HG02840 (cell line): ENCODE measurements around the gene KIF5C.
A peak's percentile ranks its signal among the peaks of the same experiment; 100 is the strongest.

Experiments
- ATAC-seq: cut with Tn5 transposase; IDR thresholded peaks from one replicate; pipeline ENCODE4 v1.9.1; 2021; ENCODE audit warnings: mild to moderate bottlenecking, moderate library complexity, moderate number of reproducible peaks; ENCODE audit not compliant: unreplicated experiment, low FRiP score

KIF5C gene

GRCh38 chr2:148922776-148923475, 47.9 kb downstream of the KIF5C start:
- no peak for ATAC-seq

GRCh38 chr2:148924514-148925178, 49.6 kb downstream of the KIF5C start:
- ATAC-seq, result no peak

DNA sequence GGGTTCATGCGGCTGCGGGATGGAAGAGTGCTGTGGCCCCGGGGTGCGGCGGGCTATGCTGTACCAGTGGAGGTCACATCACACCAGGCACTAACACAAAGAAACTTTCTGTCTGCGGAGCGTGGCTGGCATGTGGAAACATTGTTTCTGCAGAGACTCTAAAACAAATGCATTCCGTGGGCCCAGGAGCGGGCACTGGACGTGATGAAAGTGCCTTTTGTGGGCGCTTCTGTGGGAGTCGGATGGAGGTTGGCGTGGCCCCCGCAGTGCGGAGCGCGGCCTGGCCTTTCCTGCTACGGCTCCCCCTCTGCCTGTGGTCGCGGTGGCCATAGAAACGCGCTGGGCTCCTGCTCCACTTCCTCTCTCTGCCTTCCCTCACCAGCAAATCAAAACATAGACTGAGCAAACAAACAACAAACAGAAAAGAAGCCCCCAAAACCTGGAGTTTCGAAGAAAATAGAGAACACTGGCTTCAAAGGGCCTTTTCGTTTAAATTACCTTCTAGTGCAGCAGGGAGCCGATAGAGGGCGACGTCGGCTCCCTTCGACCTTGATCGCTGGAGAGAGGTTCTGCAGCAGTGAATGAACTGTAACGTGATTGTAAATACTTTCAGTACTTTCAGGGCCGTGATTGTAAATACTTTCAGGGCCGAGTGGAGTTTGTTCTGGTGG, 51.4 kb downstream of the KIF5C start:
- peak; percentile 80 for ATAC-seq

GRCh38 chr2:148926981-148927401, 52.0 kb downstream of the KIF5C start:
- peak; percentile 40 for ATAC-seq

DNA sequence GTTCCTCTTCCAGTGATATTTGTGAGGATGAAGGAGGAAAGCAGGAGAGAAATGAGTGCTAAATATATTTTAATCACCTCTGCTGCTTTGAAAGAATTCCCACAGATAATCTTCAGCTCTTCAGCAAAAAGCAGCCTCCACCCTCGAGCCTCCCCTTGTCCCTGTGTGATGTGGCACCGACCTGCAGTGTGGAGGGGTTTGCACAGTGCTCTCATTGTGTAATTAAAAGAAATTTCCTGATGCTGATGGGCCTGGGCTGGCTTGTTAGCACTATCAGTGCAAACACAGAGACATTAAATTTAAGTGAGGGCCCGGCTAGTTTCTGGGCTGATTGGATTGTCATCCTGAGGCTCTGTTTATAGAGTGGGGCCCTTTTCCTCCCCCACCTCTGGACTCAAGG, 53.4 kb downstream of the KIF5C start:
- no peak for ATAC-seq

DNA sequence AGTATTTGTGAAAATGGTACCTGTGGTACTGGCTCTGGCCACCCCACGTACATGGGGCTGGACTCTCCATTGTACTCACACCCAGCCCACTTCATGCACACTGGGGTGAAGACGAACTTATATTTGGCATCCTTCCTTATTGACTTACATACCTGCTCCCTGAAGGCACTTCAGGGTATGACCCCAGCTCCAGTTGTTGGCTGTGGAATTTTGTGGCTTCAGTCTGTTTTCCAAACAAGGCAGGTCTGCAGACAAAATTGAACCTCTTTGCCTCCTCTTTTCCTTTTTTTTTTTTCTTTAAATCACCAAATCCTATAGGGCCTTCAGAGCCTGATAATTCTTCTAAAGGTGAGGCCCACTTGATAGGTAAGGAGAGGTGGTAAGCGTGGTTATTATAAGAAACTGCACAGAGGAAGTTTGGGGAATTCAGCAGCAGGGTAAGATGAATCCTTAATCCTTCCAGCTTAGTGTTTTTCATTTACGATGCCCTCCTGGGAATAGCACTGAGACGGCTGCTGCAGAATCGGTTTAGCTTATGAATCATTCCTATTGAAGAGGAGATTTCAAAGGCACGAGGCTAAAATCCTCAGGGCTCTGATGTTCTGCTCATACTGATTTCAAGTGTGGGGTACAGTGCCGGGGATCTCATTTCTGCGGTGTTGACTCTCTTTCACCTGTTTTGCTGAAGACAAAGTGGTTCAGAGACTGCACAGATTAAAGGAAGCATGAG, 55.2 kb downstream of the KIF5C start:
- no peak for ATAC-seq

- no peak for ATAC-seq
These were observed 57.5 kb downstream of the KIF5C start for GRCh38 chr2:148932536-148932935.

DNA sequence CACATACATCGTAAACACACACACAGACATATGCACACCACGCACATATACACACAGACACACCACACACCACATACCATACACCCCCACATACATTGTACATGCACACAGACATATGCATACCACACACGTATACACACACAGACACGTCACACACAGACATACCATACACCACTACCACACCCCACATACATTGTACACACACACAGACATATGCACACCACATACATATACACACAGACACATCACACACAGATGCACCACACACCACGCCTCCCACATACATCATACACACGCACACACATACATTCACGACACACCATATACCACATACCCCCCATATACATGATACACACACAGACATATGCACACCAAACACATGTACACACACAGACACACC, 58.4 kb downstream of the KIF5C start:
- no peak for ATAC-seq

DNA sequence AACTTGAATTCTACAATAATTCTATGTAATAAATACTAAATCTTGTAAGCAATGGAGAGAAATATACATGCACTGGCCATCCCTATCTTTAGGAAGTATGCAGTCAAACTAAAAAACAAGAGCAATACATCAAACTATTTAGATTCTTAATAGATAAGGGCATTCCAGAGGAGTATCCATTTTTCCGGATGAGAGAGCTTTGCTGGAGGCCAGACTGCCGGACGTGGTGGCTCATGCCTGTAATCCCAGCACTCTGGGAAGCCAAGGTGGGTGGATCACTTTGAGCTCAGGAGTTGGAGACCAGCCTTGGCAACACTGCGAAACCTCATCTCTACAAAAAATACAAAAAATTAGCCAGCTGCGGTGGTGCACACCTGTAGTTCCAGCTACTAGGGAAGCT, 60.8 kb downstream of the KIF5C start:
- ATAC-seq, result no peak

DNA sequence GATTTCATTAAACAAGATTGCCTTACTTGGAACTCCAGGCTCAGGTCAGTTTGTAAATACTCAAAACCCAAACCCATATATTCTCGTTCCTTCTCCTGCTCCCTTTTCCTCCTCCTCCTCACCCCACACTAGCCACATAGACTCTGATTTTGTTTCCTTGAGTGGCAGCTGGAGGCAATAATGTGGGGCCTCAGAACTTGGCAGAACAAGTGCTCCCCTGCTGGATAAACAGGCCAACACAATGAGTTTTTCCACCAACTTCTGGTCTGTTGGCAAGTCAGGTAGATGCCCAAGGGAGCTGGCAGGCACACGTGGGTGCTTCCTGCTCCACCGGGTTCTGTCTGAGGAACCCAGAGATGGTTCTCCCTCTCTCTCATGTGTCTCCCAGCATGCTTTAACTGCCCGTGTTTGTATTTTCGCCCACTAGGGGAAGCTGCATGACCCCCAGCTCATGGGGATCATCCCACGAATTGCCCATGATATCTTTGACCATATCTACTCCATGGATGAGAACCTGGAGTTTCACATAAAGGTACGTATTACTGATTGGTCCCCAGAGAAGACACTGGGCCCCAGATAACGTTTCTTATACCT, 61.9 kb downstream of the KIF5C start:
- no peak for ATAC-seq

DNA sequence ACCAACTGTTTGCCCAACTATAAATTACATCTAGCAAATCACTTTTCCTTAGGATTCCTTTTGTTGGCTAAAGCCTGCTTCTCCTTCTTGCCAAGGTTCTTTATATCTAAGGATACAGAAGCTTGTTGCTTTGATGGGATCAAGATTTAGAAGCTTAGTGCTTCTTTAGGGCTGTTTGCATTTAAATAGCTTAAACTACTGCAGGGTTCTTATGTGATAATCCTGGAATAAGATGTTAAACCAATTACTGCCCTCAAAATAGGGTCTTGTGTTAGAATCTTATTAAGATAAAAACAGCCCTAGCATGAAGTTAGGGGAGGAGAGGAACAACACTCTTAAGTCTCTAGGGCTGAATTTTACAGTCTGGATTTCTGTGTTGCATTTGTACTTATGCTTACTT, 64.2 kb downstream of the KIF5C start:
- no peak for ATAC-seq

DNA sequence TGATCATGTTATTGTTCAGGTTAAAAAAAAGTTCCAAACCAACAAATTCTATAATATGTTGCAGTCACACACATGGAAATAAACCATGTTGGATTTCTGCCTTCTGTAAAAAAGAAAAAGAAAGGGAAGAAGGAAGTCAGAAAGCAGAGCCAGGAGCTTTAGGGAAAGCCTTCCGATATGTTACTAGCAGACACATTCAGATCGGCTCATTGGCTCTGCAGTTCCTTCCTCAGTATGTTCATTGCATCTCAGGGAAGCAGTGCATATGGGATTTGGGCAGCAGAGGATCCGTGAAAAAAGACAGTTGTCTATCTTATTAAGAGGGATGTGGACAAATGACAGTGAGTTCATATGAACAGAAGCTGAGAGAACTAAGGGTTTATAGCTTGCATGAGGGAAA, 68.1 kb downstream of the KIF5C start:
- no peak for ATAC-seq

DNA sequence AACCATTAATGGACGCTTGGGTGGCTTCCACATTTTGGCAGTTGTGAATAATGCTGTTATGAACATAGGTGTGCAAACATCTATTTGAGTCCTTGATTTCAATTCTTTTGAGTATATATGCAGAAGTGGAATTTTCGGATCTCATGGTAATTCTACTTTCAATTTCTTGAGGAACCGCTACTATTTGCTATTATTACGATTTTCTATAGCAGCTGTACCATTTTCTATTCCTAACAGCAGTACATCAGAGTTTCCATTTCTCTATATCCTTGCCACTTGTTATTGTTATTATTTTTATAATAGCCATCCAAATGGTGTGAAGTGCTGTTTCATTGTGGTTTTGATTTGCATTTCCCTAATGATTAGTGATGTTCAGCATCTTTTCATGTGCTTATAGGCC, 69.5 kb downstream of the KIF5C start:
- ATAC-seq, result no peak

- ATAC-seq, result no peak
These were observed 72.3 kb downstream of the KIF5C start for GRCh38 chr2:148947299-148947698.

DNA sequence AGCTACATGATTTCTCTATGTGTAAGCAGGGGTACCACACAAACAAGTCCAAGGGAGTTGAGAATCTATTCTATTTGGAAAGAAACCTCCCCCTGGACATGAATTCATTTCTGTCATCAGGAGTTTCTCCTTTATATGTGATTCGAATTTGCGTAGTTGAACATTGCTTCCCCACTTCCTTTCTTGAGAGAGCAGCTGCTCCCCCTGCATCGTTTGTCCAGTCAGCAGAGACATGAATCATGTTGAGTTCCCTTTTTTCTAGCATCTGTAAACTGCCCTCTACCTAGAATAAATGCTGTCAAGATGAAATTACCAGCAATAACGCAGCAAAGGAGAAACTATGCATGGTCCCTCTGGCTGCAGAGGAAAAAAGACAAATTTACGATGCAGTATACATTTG, 73.8 kb downstream of the KIF5C start:
- no peak for ATAC-seq

DNA sequence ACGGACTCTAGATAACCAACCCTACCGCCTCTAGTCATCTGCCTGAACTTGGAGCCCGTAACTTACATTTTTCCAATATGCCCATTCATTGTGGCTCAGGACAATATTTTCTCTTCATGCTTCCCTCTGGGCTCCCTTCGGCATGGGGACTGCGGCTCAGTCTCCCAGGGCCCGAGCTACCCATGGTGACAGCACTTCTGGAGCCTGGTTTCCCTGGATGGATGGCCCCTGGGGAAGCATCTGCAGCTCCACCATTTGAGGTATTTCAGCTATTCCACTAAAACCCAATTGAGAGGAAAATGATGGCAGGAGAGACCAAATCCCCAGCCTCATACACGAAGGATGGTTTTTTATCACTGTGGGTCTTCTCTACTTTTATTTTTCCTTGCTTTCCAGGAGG, 74.3 kb downstream of the KIF5C start:
- no peak for ATAC-seq

DNA sequence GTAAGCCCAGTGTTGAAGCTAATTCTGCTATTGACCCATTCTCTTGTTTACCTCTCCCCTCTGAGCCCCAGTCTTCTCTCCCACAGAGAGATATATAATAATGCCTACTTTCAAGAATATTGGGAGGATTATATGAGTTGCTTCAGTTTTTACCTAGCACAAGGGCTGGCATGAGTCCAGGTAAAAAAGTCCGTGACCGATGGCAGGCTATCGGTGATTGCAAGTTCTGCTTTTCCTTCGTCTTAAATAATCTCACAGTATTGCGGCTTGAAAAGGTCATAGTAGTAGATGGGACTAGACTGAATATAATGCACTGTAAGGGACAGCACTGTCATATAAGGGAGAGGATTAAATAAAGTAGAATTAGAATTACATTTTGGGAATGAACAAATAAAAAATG, 77.6 kb downstream of the KIF5C start:
- ATAC-seq, result no peak

GRCh38 chr2:148953426-148953825, 78.4 kb downstream of the KIF5C start:
- ATAC-seq, result no peak

DNA sequence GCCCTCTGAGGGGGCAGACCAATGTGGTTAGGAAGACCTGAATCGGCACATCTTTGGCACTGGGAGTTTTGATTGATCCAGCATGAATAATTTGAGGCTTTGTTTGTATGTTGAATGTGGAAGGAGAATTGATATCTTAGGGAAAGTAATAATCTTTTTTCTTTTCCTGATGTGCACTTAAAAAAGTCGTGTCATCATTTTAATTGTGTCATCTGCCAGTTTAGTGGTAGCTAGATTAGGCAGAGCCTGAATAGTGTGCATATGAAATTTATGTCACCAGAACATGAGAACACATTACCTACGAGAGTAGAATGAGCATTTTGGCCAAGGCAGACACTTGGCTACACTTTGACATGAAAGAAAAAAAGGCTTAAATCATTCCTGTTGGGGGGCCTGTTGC, 79.5 kb downstream of the KIF5C start:
- no peak for ATAC-seq

DNA sequence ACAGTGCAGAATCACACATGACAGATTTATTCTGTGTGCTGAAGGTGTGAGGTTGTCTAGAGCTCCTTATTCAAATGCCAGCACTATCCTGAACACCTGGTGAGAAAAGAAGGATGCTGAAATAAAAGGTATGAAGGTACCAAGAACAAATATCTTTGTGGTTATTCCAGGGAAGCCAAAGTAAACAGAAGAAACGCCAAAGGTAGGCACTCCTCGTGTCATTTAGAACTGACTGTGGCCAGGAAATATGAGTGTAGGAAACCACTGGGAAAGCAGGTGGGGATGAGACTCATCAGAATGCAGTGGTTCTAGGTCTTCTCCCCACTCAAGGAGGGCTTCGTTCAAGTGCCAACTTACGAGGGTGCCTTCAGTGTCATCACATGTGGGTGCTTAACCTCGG, 80.8 kb downstream of the KIF5C start:
- ATAC-seq, result no peak

DNA sequence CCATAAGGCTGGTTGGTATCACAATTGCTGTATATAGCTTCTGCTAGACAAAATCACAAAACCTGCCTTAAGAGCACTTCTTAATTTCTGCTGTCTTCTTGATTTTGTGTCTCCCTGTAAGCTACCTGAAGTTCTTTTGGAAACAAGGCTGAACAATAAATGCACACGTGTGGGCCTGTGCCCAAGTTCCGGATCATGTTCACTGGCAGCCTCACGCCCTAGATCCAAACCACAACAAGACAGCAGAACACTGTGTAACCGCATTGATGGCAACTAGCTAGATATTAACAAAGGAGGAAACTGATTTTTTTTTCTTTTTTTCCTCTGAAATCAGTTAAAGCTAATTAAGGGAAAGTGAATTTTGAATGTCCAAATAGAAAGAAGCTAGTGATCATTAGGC, 82.0 kb downstream of the KIF5C start:
- no peak for ATAC-seq
